ENCODE measurements around the gene NIF3L1.

The NIF3L1 gene

DNA sequence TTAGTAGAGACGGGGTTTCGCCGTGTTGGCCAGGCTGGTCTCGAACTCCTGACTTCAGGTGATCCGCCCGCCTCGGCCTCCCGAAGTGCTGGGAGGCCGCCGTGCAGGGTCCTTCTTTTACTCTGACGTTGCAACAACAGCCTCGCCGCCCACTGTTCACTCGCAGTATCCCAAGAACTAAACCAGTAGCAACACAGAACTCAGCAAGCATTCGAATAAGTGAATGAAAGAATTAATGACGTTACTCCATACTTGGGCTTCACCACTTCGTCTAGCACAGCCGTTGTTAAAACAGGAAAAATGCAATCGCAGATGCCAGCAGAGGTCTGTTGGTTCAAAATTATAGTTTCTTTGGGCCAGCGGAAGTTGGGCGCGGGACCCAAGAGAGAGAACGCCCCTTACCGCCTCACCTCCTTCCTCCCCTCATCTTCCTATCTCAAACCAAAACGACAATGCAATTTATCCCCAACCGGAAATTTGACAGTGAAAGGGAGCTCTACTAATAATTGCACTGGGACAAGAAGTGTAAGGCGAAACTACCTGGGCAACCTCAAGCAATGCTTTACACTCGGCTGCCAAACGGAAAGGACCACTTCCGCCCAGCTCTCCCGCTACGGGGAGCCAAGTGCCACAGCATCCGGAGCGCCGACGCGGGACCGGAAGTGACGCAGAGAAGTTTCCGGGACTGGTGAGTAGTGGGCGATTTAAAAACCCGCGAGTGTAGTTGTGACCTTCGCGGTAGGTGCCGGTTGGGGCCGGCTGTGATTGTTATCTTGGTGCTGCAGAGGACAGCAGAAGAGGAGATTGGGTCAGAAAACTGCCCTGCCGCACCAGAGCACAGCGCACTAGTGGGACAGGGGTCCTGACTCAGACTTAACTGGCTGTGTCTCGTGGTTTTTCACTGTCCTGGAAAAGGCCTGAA is at the start of gene NIF3L1, which contains the start of gene PPIL3:
Gene NIF3L1, plus strand, starts transcription at position 668 of the 922 bp plus-strand sequence. CDS start 2,573 bp downstream, outside the sequence.
Gene PPIL3, minus strand, starts transcription at position 374 of the 922 bp plus-strand sequence. CDS start 1,462 bp downstream, outside the sequence.
- FAIRE-seq = peak; percentile 76

GRCh38 chr2:200839513-200839912 is 49.7 kb upstream of the NIF3L1 start:
- no peak for FAIRE-seq
- DNase-seq (ENCODE audit: insufficient read length, low spot score) = no peak

More for the DNA sequence above, at the start of gene NIF3L1, which contains the start of gene PPIL3:
- peak; percentile 95 for DNase-seq (ENCODE audit: insufficient read length, low spot score)

DNA sequence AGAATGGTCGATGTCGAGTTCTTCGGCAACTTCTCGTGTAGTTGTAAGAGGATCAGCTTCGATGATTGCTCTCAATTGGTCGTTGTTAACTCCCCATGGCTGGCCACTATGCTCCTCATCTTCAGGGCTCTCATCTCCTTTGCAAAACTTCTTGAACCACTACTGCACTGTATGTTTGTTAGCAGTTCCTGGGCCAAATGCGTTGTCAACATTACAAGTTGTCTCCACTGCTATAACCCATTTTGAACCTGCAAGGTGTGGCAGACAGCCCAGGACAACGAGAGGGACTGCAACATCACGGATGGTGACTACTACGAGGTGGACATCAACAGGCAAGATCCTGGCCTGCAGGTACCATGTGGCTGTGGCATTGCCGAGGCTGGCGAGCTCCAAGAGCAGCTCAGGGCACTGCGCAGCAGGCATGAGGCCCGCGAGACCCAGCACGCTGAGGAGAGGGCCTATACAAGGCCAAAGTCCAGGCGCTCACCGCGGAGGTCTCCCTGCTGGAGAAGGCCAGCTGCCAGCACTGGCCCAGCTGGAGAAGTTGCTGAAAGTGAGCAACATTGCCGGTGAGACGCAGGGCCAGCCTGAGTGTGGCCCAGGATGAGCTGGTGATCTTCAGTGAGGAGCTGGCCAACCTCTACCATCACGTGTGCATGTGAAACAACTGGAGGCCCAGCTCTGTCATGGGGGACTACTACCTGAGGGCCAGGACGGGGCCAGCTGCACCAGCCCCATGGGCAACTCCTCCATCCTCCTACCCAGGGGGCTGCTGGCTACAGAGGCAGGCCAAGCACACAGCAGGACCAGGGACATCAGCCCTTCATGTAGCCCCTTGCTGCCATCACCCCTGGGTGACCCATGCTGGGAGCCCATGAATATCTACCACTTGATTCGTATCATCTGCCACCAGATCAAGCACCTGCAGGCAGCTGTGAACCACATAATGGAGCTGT is 44.9 kb upstream of the NIF3L1 start:
- no peak for FAIRE-seq
- DNase-seq (ENCODE audit: insufficient read length, low spot score) = no peak

GRCh38 chr2:200845194-200845593 is 44.0 kb upstream of the NIF3L1 start:
- FAIRE-seq (no peak), DNase-seq (ENCODE audit: insufficient read length, low spot score) (no peak)

- DNase-seq (ENCODE audit: insufficient read length, low spot score) (no peak), FAIRE-seq (no peak)
These were observed 43.4 kb upstream of the NIF3L1 start for GRCh38 chr2:200845669-200846325.

GRCh38 chr2:200847269-200847668 is 41.9 kb upstream of the NIF3L1 start:
- FAIRE-seq = no peak
- DNase-seq (ENCODE audit: insufficient read length, low spot score) = no peak

- DNase-seq (ENCODE audit: insufficient read length, low spot score) = no peak
- no peak for FAIRE-seq
These were observed 41.2 kb upstream of the NIF3L1 start for GRCh38 chr2:200847939-200848338.

DNA sequence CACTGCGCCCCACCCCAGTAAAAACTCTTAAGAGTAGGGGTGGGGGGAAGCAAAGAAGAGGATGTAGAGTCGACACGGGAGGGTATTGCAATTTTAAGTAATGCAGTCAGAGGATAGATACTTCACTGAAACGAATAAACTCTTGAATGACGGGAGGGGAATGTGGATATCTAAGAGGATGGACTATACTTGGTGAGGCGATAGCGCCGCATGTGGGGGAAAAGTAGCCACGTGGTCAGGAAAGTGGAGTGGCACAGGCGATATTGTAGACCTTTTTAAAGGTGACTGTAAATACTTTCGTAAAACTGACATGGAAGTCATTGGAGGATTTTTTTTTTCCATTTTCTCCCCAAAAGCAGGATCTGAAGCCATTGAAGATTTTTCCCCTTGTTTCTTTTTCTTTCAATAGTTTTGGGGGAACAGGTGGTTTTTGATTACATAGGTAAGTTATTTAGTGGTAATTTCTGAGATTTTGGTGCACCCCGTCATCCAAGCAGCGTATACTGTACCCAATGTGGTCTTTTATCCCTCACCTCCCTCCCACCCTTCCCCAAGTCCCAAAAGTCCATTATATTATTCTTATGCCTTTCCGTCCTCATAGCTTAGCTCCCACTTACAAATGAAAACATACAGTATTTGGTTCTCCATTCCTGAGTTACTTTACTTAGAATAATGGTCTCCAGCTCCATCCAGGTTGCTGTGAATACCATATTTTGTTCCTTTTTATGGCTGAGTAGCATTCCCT is 38.5 kb upstream of the NIF3L1 start:
- FAIRE-seq (no peak), DNase-seq (ENCODE audit: insufficient read length, low spot score) (no peak)

DNA sequence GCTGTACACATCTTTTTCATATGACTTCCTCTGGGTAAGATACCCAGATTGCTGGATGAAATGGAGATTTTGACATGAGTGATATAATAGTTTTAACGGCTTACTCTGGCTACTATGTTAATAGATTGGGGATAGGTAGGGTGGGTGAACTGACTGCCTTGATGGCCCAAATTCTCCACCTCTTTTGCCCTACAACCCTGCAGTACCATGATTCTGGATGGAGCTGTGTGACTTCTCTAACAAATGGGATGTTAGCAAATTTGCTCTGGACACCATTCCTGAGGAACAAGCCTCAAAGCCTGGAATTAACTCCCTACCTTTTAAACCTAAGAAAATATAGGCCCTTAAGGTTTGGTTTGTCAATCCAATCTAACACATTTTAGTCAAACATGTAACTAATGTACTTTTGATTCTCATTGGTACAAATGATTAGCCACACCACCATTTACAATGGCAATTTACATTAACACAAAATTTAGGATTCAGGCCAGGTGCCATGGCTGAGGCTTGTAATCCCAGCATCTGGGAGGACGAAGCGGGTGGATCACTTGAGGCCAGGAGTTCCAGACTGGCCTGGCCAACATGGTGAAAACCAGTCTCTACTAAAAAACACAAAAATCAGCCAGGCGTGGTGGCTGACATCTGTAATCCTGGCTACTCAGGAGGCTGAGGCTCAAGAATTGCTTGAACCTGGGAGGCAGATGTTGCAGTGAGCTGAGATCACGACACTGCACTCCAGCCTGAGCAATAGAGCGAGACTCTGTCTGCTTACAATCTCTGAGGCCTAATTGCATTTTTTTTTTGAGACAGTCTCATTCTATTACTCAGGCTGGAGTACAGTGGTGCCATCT is 37.5 kb upstream of the NIF3L1 start:
- DNase-seq (ENCODE audit: insufficient read length, low spot score) (no peak), FAIRE-seq (no peak)

DNA sequence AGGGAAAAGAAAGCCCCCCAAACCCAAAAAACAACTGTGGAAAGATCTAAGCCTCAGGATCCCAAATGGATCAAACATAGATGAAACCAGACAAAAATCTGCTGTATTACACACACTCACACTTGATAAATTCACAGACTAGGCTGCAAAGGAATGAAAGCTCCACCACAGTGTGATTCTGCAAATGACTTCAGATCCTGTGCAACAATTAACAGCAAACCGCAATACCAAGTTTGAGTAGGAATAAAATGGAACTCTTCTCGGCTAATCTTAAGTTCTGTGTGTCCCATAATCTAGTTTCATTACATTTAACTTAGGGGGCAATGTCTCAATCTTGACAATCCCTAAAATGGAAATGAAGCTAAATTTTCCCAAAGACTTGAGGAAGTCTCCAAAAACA is 36.6 kb upstream of the NIF3L1 start:
- DNase-seq (ENCODE audit: insufficient read length, low spot score) = no peak
- no peak for FAIRE-seq

- DNase-seq (ENCODE audit: insufficient read length, low spot score) = no peak
- FAIRE-seq = no peak
These were observed 32.4 kb upstream of the NIF3L1 start for GRCh38 chr2:200856806-200857205.

DNA sequence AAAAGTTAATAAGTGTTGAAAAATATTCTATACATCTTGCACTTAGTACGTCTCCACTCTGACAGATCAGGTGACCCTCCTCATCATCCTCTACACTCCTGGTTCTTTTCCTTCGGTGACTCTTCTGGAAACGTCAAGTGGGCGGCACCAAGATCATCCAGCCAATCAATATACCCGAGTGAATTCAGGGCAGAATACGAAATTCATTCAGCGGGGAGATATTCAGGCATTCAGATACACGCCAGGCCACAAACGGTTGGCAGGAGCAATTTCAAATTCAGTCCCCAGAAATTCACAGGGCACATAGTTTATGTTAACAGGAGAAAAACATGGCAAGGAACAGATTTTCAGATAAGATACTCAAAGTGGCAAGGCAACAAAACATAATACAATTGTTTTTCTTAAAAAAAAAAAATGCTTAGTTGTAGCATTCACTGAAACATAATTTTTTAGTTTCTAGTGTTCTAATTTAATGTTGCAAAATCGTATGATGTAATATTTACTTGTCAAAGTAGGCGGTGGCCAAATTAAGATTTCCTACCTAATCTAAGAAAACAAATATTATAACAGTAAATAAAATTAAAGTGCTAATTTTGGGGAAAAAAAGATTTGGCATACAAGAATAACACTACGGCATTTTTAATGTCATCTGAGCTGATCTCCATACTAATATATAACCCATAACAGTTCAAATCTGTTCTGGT is 28.9 kb upstream of the NIF3L1 start:
- FAIRE-seq (no peak), DNase-seq (ENCODE audit: insufficient read length, low spot score) (no peak)

DNA sequence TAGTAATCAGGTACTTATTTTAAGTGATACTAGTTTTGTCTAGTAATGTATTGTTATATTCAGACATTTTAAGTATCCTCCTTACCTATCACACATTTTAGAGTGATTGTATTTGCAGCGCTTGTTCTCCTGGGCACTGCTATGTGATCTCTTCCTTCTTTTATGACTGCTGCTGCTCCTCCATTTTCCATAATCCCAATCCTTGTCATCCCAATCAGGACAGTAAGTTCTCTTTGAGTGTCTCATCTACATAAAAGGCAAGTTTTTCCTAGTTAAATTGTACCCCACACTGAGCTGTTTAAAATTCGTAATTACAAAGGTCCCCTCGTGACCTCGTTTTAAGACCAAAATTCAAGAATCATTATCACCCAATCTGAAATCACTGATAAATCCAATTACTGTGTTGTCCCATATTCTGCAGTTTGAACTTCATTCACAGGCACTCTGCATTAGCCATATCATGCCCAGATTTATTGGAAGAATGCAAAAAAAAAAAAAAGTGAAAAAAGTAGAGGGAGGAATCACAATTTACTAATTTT is 27.5 kb upstream of the NIF3L1 start:
- FAIRE-seq (no peak), DNase-seq (ENCODE audit: insufficient read length, low spot score) (no peak)

- FAIRE-seq (no peak), DNase-seq (ENCODE audit: insufficient read length, low spot score) (no peak)
These were observed 26.6 kb upstream of the NIF3L1 start for GRCh38 chr2:200862532-200863000.

- FAIRE-seq = no peak
- no peak for DNase-seq (ENCODE audit: insufficient read length, low spot score)
These were observed 25.4 kb upstream of the NIF3L1 start for GRCh38 chr2:200863782-200864175.

DNA sequence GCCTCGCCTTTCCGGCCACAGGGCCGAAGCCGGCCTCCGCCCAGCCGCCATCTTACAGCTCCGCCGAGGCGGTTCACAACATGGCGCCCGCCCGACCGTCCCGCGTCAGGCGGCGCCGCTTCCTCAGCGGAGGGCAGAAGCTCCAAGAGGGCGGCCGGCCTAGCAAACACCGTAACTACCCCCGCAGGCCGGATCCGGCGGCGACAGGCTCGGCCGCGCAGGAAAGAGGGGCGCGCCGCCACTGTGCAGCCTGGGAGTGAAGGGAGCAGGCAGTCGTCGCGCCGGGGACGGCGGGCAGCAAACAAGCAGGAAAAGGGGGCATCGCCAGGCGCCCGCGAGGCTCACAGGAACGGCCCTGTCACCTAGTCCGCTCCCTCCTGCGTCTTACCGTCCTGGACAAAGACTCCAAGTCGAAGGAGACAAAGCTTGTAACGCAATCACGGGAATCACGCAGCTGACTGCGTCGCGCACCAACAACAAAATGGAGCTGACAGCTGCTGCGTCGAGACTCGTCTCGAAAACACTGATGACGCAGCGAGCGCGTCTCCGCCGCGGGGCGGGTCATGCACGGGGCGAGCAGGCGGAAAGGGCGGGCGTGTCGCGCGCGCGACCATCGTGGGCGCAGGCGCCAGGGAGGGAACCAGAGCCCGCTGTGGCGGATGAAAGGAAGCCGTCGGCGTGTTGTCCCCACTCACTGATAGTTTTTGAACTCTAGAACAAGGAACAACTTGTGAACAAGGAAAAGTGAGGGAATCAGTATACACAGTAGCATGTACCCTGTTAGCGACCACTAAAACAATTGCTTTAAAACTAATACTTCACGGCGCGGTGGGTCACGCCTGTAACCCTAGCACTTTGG is 24.8 kb upstream of the NIF3L1 start, which contains the start of gene CLK1:
Gene CLK1, minus strand, starts transcription at position 483 of the 859 bp plus-strand sequence. CDS start 2,796 bp downstream, outside the sequence.
- DNase-seq (ENCODE audit: insufficient read length, low spot score) = peak; percentile 93
- FAIRE-seq = peak; percentile 92

GRCh38 chr2:200869014-200869413 is 20.2 kb upstream of the NIF3L1 start:
- no peak for DNase-seq (ENCODE audit: insufficient read length, low spot score)
- no peak for FAIRE-seq

All from HTR-8/SVneo (cell line).